IPS DF 6.9 (cell line): ENCODE measurements around the gene CELF2.

Experiments
- DNase-seq: peaks from one replicate; pipeline ENCODE4 v3.0.0-alpha.2; 2013; ENCODE audit warnings: low read depth, low spot score
- H3K27ac ChIP-seq: one replicate; pipeline ENCODE4 v1.5.1; 2013; ENCODE audit warnings: low read length, control low read depth
- H3K27me3 ChIP-seq: 2 replicates; pipeline ENCODE4 v1.6.1; 2013; ENCODE audit warnings: mild to moderate bottlenecking, low read length; ENCODE audit not compliant: control insufficient read depth, insufficient read depth
- H3K36me3 ChIP-seq: 2 replicates; pipeline ENCODE4 v1.6.1; 2013; ENCODE audit warnings: low read length; ENCODE audit not compliant: control insufficient read depth, insufficient read depth
- H3K4me1 ChIP-seq: 2 replicates; pipeline ENCODE4 v1.6.1; 2013; ENCODE audit warnings: low read length; ENCODE audit not compliant: control insufficient read depth, insufficient read depth
- H3K4me3 ChIP-seq: 2 replicates; pipeline ENCODE4 v1.5.1; 2013; ENCODE audit warnings: mild to moderate bottlenecking, low read length
- H3K9me3 ChIP-seq: 2 replicates; pipeline ENCODE4 v1.6.1; 2013; ENCODE audit warnings: low read length, inconsistent platforms; ENCODE audit not compliant: control insufficient read depth, insufficient read depth
- WGBS: extraction: QIAGEN DNeasy Blood & Tissue Kit; methylation state at CpG from one replicate; pipeline ENCODE4 v1.1.7; 2013; ENCODE audit warnings: mixed read lengths, missing lambda C conversion rate; ENCODE audit not compliant: insufficient read length, insufficient coverage; 5-methylcytosine and 5-hydroxymethylcytosine counted together

Gene CELF2

DNA sequence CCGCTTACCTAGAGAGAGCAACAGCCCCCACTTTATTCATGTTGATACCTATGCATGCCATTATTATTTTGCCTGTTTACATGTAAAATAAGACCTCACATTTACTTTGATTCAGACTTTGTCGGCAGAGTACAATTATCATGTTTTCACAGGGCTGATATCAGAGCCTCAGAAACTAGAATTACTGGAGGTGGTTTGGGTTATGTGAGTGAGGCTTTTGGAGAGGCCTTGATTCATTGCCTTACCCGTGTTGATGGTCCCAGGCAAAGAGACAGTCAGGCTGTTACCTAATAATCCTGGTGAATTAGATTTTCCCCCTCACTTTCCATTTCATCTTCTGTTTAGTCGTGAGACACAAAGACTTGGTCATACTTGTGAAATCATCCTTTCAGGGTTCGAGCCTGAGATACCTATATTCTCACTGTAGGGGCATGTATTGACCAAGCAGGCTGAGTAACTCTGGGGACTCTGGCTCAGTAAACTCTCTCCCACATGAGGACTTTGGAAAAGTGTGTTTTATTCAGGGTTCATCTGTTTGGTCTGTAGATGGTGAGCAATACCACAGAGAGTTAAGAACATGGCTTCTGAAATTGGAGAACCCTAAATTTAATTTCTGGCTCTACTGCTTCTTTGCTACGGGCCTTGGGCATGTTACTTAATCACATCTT lies 150.9 kb downstream of the CELF2 start:
- Histone ChIP-seq H3K4me3 (no peak overlapping the region), H3K9me3 (no peaks in the 10 kb centered on the region), H3K36me3 (no peaks in the 10 kb centered on the region), H3K4me1 (no peaks in the 10 kb centered on the region; the same call in 1 of the 2 replicates), H3K27ac (no peak overlapping the region), H3K27me3 (no peaks in the 10 kb centered on the region)
- DNase-seq: no peak
- WGBS: no CpG with 5 or more reads among the region's 6 CpGs

DNA sequence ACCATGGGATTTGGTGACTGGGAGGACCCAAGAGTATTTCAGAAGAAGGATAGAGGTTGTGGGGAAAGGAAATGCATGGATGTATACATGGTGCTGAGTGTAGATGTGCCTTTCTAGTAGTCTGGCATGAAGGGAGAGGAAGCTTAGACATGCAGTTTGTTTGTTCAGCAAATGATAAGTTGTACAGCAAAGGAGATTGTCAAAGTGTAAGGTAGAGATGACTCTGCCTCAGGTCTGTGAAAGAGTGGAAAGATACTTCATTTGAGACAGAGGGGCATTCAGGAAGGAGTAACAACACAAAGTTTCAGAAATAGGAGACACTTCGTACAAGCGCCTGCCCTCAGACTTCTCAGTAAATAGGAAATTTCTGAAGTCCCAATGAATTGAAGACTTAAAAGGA lies 152.3 kb downstream of the CELF2 start:
- no peak for DNase-seq
- no CpG with 5 or more reads among the region's 2 CpGs for WGBS
- no peak overlapping the region for H3K27ac ChIP-seq
- no peaks in the 10 kb centered on the region for H3K36me3 ChIP-seq
- no peaks in the 10 kb centered on the region for H3K9me3 ChIP-seq
- no peak overlapping the region for H3K4me3 ChIP-seq
- H3K27me3 ChIP-seq: no peaks in the 10 kb centered on the region
- H3K4me1 ChIP-seq: no peaks in the 10 kb centered on the region

DNA sequence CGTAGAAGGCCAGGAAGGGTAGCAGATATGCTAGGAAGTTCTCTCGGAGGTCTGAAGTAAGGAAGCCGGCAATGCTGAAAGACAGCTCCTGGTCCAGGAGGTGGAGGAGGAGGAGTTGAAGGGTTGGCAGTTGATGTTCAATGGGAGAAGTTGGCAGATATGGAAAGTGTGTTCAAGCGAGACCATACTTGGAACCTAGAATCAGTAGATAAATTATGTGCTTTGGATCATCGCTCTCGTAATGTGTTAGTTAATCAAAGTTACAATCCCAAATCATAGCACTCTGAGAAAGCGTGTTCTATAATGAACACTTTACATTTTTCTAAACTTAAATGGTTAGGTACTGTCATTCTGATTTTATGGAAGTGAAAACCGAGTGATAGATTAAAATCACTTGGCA lies 152.9 kb downstream of the CELF2 start:
- no peaks in the 10 kb centered on the region for H3K27me3 ChIP-seq
- no peaks in the 10 kb centered on the region for H3K9me3 ChIP-seq
- no peaks in the 10 kb centered on the region for H3K36me3 ChIP-seq
- no CpG with 5 or more reads among the region's 8 CpGs for WGBS
- no peak overlapping the region for H3K4me3 ChIP-seq
- no peaks in the 10 kb centered on the region for H3K4me1 ChIP-seq
- no peak for DNase-seq
- H3K27ac ChIP-seq: no peak overlapping the region

- Histone ChIP-seq H3K9me3 (no peaks in the 10 kb centered on the region), H3K27me3 (no peaks in the 10 kb centered on the region), H3K36me3 (no peaks in the 10 kb centered on the region), H3K27ac (no peak overlapping the region), H3K4me3 (no peak overlapping the region), H3K4me1 (no peaks in the 10 kb centered on the region)
- WGBS: no CpG with 5 or more reads among the region's 8 CpGs
- no peak for DNase-seq
Observed at GRCh38 chr10:11170993-11171851, 153.6 kb downstream of the CELF2 start.

- WGBS: no CpG with 5 or more reads among the region's 5 CpGs
- Histone ChIP-seq H3K27ac (no peak overlapping the region), H3K9me3 (no peaks in the 10 kb centered on the region), H3K36me3 (no peaks in the 10 kb centered on the region), H3K4me3 (no peak overlapping the region), H3K27me3 (no peaks in the 10 kb centered on the region), H3K4me1 (no peaks in the 10 kb centered on the region)
- DNase-seq: no peak
Observed at GRCh38 chr10:11173042-11173441, 155.4 kb downstream of the CELF2 start.

DNA sequence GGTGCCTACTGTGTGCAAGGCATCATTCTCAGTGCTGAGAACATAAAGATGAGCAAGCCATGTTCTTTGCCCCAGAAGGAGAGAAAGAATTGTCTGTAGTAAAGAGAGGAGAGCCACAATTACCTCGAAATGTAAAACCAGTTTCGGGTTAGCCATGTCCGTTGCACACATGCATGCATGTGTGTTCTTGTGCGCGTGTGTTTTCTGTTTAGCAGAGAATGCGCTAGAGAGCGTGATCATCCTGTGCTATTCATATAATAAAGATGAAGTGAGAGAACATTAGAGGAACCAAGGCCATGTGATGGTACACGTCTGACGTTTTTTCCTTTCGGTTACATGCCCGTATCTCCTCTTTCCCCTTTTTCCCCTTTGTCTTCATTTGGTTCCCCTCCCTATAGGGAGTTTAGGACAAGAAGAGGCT lies 158.2 kb downstream of the CELF2 start:
- DNase-seq: no peak
- WGBS: no CpG with 5 or more reads among the region's 11 CpGs
- no peaks in the 10 kb centered on the region for H3K9me3 ChIP-seq
- no peak overlapping the region for H3K4me3 ChIP-seq
- H3K36me3 ChIP-seq: no peaks in the 10 kb centered on the region
- no peaks in the 10 kb centered on the region for H3K4me1 ChIP-seq
- no peak overlapping the region for H3K27ac ChIP-seq
- no peaks in the 10 kb centered on the region for H3K27me3 ChIP-seq

DNA sequence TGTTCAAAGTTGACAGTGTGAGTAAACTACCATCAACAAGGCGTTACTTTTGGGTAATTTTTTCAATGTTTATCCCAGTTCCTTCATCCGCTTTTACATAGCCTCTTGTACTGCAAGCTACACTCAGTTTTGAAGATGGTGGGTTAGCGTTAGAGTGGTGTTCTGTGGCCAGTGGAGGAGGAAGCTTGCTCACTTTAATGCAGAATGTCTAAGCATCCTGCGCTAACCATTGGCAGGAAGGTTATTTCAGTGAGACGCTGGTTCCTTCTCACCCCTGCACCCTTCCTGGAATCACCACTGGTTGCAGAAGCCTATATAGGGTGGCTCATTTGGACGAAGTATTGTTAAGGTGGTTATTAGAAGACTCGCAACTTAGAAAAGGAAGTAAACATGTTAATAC lies 159.1 kb downstream of the CELF2 start:
- Histone ChIP-seq H3K27me3 (no peaks in the 10 kb centered on the region), H3K4me3 (no peak overlapping the region), H3K4me1 (no peaks in the 10 kb centered on the region), H3K9me3 (no peaks in the 10 kb centered on the region), H3K36me3 (no peaks in the 10 kb centered on the region), H3K27ac (no peak overlapping the region)
- WGBS: no CpG with 5 or more reads among the region's 7 CpGs
- DNase-seq: no peak

- H3K27ac ChIP-seq: no peak overlapping the region
- H3K36me3 ChIP-seq: no peaks in the 10 kb centered on the region
- no peak for DNase-seq
- no CpG with 5 or more reads among the region's 1 CpG for WGBS
- H3K9me3 ChIP-seq: no peaks in the 10 kb centered on the region
- no peaks in the 10 kb centered on the region for H3K27me3 ChIP-seq
- no peaks in the 10 kb centered on the region for H3K4me1 ChIP-seq
- no peak overlapping the region for H3K4me3 ChIP-seq
Observed at GRCh38 chr10:11177381-11177780, 159.7 kb downstream of the CELF2 start.

DNA sequence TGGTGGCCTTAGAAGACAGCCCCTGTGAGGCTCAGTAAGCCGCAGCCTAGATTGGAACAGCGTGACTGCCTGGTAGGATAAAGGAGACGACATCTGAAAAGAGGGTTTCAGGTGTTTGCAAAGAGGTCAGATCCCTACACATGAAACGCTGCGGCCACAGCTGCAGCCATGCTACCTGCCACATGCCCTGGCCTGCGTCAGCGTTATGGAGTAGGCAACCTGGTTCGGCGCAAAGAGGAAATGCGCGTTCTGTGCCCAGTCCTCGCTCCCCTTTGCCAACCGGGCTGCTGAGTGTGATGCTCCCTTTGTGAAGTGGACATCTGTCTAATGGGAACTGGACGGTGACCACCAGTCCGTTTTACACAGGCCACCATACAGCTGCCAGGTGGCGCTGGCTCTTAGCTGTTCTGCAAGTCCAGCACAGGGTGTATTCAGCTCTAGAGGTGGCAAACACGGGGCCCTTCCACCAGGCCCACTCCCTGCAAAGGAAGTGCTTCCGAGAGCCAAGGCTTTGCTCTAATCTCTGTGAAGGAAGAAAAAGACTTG lies 160.3 kb downstream of the CELF2 start:
- Histone ChIP-seq H3K4me3 (no peak overlapping the region), H3K27me3 (no peaks in the 10 kb centered on the region), H3K4me1 (no peaks in the 10 kb centered on the region), H3K27ac (no peak overlapping the region), H3K36me3 (no peaks in the 10 kb centered on the region), H3K9me3 (no peaks in the 10 kb centered on the region)
- no peak for DNase-seq
- no CpG with 5 or more reads among the region's 18 CpGs for WGBS

- no peak overlapping the region for H3K27ac ChIP-seq
Observed at GRCh38 chr10:11178606-11179515, 161.2 kb downstream of the CELF2 start.

More at GRCh38 chr10:11178606-11179515, 161.2 kb downstream of the CELF2 start:
- DNase-seq: no peak
- Histone ChIP-seq H3K27me3 (no peaks in the 10 kb centered on the region), H3K36me3 (no peaks in the 10 kb centered on the region), H3K9me3 (no peaks in the 10 kb centered on the region), H3K4me1 (no peaks in the 10 kb centered on the region), H3K4me3 (no peak overlapping the region)
- whole genome bisulfite sequencing: no CpG with 5 or more reads among the region's 17 CpGs
